ENCODE results near the gene ZNF226.
"Not testable (repeated sequence)": the region's sequence is repeated elsewhere in the genome, so short reads cannot be mapped to it uniquely, and the experiment has no call there.

ZNF226 gene

DNA sequence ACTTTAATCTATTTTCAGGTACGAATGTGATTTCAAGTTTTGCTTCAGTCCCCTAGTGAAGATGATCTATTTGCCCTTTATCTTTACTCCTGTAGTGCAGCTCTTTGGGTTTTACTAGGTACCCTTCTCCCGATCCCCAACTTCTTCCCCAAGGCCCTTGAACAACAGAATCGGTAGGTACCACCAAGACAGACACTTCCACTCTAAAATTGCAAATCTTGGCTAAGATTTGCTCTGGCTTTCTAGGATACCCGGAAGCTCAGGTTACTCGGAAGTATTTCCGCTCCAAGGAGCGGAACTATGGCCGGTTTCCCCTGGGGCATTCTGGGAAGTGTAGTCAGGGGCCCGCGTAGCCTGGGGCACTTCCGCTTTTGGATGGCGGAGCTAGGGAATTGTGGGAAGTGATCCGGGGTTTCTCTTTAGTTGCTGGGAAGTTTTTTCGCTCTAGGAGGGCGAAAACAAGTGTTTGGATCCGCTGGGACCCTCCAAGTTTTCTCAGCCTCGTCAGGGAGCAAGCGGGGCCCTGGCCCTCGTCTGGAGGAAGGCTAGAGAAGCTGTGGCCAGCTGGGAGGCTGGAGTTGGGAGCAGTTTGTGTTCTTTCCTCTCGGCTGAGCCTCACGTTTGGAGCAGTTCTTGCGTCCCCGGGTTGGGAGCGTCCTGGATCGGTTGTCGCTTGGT lies 42.4 kb downstream of the ZNF226 start:
- DNase-seq (ENCODE audit: low read depth), result peak; percentile 69
- H3K4me3 ChIP-seq (ENCODE audit: low read depth, low read length), result peak overlapping the region; percentile 61

DNA sequence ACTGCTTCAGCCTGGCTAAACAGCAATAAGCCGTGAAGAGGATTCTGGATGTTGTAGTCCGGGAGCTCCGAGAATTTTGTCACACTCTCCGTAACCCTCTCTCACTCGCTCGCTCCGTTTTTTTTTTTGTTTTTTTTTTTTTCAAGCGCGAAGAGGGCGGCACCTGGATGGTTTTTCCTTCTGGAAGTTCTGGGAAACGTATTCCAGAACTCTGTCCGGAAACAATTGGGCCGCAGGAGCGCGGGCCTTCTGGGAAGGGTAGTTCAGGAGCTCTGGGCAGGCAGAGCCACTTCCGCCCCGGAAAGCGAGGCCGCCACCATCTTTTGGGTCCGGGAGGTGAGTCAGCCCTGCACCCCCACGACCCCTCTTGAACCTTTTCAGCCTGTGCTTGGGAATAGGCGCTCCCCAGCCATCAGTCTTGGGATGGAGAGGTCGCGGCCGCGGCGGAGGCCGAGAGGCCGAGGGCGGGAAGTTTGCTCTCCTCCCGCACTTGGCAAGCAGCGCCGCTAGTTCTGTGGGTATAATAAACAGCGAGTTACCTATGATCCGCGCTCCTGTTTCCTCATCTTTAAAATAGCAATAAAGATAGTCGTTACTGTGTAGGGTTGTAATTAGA lies 47.5 kb downstream of the ZNF226 start, which contains the start of gene ZNF227:
Gene ZNF227 (plus strand): TSS at position 283 of the 616 bp plus-strand sequence. CDS start 5,261 bp downstream, outside the sequence.
- H3K4me3 ChIP-seq (ENCODE audit: low read depth, low read length), result peak within 1 kb of the TSS; percentile 91
- DNase-seq (ENCODE audit: low read depth), result peak; percentile 86

DNA sequence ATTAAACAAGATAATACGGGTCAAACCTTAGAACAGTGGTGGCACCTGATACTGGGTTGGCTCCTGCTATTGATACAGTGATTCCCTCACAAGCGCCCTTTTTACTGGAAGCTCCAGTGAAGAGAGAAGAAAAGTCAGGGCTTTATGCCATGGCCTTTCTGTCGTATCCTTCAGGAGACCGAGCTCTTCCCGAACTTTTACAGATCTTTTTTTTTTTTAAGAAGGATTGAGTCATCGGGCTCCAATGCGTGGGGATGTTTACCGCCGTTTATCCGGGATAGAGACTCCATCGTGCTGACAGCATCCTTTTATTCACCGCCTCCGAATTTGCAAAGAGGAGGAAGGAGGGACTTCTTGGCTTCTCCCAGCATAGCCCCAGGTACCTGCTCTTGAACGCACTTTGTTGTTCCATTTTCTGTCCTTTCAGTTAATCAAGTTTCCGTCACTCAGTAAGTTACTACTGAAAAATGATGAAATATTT lies 48.0 kb downstream of the ZNF226 start:
- H3K4me3 ChIP-seq (ENCODE audit: low read depth, low read length), result peak overlapping the region; percentile 91
- no peak for DNase-seq (ENCODE audit: low read depth)

DNA sequence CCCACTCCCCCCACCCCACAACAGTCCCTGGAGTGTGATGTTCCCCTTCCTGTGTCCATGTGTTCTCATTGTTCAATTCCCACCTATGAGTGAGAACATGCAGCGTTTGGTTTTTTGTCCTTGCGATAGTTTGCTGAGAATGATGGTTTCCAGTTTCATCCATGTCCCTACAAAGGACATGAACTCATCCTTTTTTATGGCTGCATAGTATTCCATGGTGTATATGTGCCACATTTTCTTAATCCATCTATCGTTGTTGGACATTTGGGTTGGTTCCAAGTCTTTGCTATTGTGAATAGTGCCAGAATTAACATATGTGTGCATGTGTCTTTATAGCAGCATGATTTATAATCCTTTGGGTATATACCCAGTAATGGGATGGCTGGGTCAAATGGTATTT lies 55.0 kb downstream of the ZNF226 start:
- not testable (repeated sequence) for H3K4me3 ChIP-seq (ENCODE audit: low read depth, low read length); DNase-seq (ENCODE audit: low read depth)

DNA sequence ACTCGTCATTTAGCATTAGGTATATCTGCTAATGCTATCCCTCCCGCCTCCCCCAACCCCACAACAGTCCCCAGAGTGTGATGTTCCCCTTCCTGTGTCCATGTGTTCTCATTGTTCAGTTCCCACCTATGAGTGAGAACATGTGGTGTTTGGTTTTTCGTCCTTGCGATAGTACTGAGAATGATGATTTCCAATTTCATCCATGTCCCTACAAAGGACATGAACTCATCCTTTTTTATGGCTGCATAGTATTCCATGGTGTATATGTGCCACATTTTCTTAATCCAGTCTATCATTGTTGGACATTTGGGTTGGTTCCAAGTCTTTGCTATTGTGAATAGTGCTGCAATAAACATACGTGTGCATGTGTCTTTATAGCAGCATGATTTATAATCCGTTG lies 55.9 kb downstream of the ZNF226 start:
- not testable (repeated sequence) for H3K4me3 ChIP-seq (ENCODE audit: low read depth, low read length); DNase-seq (ENCODE audit: low read depth)

DNA sequence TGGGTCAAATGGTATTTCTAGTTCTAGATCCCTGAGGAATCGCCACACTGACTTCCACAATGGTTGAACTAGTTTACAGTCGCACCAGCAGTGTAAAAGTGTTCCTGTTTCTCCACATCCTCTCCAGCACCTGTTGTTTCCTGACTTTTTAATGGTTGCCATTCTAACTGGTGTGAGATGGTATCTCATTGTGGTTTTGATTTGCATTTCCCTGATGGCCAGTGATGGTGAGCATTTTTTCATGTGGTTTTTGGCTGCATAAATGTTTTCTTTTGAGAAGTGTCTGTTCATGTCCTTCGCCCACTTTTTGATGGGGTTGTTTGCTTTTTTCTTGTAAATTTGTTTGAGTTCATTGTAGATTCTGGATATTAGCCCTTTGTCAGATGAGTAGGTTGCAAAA lies 56.4 kb downstream of the ZNF226 start:
- DNase-seq (ENCODE audit: low read depth); H3K4me3 ChIP-seq (ENCODE audit: low read depth, low read length): not testable (repeated sequence)

Data from skeletal muscle cell (primary cell).